SK-N-SH (cell line): Measurements from ENCODE around the gene XPOT. TPM values are rescaled to one million over a fixed set of nuclear protein-coding genes. Genes with fewer than 3 reads are reported as not detected.

Source experiments
- polyA plus RNA-seq, 3 experiments: library from polyadenylated mRNA; depleted of rRNA; stranded (reverse); fragments of >200 nt; gene quantifications; 2 replicates each; pipeline ENCODE4 v1.2.3, GENCODE V29; 2012
- small RNA-seq, 7 experiments: library from RNA; depleted of rRNA; stranded (forward); fragments of <200 nt; gene quantifications; one replicate each; pipeline ENCODE3, GENCODE V24; 2012

Gene XPOT
- polyA plus RNA-seq, 1 of the 3 experiments (the other 2 are of a cell fraction) = 25.6 TPM

Small RNA genes within 50 kb of the gene (small RNA-seq; reads per million reads assigned to genes)
- gene RF01210 = 0 reads per million in 7 experiments

Other genes with a start within 250 kb of the XPOT start
- gene KICS2, start 182.1 kb upstream of the XPOT start, polyA plus RNA-seq (2012; rRNA removed) = 3.7 and 4.1 TPM in 2 replicates
- not detected in 2 replicates for gene C12orf56, start 13.6 kb upstream of the XPOT start, polyA plus RNA-seq (2012; rRNA removed)
- 8.2 and 11.5 TPM in 2 replicates for gene TBK1, start 47.7 kb downstream of the XPOT start, polyA plus RNA-seq (2012; rRNA removed)
- 11.1 and 15.0 TPM in 2 replicates for gene RASSF3, start 206.1 kb downstream of the XPOT start, polyA plus RNA-seq (2012; rRNA removed)